Measurements from ENCODE around the gene STXBP2. TPM values are rescaled to one million over a fixed set of nuclear protein-coding genes. Genes with fewer than 3 reads are reported as not detected.

Gene STXBP2
- 10 to 100 TPM in 1 of 4 donors, 1 to 10 TPM in 2, not detected in 1; 2.4 to 10.3 (median 8.2) TPM for total RNA-seq

- H3K4me3 ChIP-seq = peak within 1 kb of the TSS in 1 of 2 donors; percentile 31
Observed at GRCh38 chr19:7636691-7637373, at the start of gene STXBP2. TSS of gene STXBP2 (plus strand) at chr19:7637110. CDS start at chr19:7637150, 40 bp downstream.

DNA sequence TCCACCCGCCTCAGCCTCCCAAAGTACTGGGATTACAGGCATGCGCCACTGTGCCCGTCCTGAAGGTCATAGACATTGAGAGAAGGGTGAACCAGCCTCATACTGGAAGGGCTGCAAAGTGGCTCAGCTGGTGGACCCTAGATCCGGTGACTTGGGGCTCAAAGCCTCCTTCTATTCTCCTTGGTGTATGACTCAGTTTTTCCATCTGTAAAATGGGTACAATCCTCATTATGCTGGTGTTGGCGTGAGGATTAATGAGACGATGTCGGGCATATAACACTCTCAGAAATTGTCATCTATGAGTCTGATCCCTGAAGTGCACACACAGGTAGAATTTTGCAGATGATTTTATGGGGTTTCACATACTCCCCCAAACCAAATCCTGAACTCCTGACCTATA lies 47.1 kb upstream of the STXBP2 start:
- intact Hi-C loops (cut with DNase I; ENCODE audit: low total_unique reads) = no loop called here
- no peak for DNase-seq
- H3K27ac ChIP-seq = no peak overlapping the region
- peaks cover 0 to under 1% of the 10 kb centered on the region in 2 donors for H3K27me3 ChIP-seq
- H3K4me1 ChIP-seq = no peaks in the 10 kb centered on the region
- H3K36me3 ChIP-seq = no peaks in the 10 kb centered on the region
- no peaks in the 10 kb centered on the region for H3K9me3 ChIP-seq
- no peak overlapping the region for H3K4me3 ChIP-seq
- TF ChIP-seq, protein P1, sequence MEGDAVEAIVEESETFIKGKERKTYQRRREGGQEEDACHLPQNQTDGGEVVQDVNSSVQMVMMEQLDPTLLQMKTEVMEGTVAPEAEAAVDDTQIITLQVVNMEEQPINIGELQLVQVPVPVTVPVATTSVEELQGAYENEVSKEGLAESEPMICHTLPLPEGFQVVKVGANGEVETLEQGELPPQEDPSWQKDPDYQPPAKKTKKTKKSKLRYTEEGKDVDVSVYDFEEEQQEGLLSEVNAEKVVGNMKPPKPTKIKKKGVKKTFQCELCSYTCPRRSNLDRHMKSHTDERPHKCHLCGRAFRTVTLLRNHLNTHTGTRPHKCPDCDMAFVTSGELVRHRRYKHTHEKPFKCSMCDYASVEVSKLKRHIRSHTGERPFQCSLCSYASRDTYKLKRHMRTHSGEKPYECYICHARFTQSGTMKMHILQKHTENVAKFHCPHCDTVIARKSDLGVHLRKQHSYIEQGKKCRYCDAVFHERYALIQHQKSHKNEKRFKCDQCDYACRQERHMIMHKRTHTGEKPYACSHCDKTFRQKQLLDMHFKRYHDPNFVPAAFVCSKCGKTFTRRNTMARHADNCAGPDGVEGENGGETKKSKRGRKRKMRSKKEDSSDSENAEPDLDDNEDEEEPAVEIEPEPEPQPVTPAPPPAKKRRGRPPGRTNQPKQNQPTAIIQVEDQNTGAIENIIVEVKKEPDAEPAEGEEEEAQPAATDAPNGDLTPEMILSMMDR (IDR thresholded peaks at IDR 0.05) = no peak
- TF ChIP-seq POLR2A (IDR thresholded peaks at IDR 0.05) = no peak

More at GRCh38 chr19:7636691-7637373, at the start of gene STXBP2:
- H3K4me1 ChIP-seq = no peaks in the 10 kb centered on the region
- peak in 1 of 2 donors; percentile 34 for DNase-seq
- H3K27ac ChIP-seq = no peak within 1 kb of the TSS
- no peaks in the 10 kb centered on the region for H3K36me3 ChIP-seq
- intact Hi-C loops (cut with DNase I; ENCODE audit: low total_unique reads) = no loop called here
- TF ChIP-seq, protein P1 (IDR thresholded peaks at IDR 0.05) = no peak
- peak in 1 of 2 donors; percentile 23 for TF ChIP-seq POLR2A (IDR thresholded peaks at IDR 0.05)
- no peaks in the 10 kb centered on the region for H3K9me3 ChIP-seq
- peaks cover 10 to 20% of the 10 kb centered on the region in 2 donors for H3K27me3 ChIP-seq

GRCh38 chr19:7590256-7590655 lies 46.7 kb upstream of the STXBP2 start:
- peaks cover 0 to 5% of the 10 kb centered on the region in 2 donors for H3K27me3 ChIP-seq
- no peak overlapping the region for H3K4me3 ChIP-seq
- H3K4me1 ChIP-seq = no peaks in the 10 kb centered on the region
- H3K27ac ChIP-seq = no peak overlapping the region
- intact Hi-C loops (cut with DNase I; ENCODE audit: low total_unique reads) = no loop called here
- H3K9me3 ChIP-seq = no peaks in the 10 kb centered on the region
- no peaks in the 10 kb centered on the region for H3K36me3 ChIP-seq
- DNase-seq = no peak
- TF ChIP-seq, protein P1 (IDR thresholded peaks at IDR 0.05) = no peak
- no peak for TF ChIP-seq POLR2A (IDR thresholded peaks at IDR 0.05)

- Histone ChIP-seq H3K36me3 (no peaks in the 10 kb centered on the region), H3K4me1 (peaks cover 0 to 8% of the 10 kb centered on the region in 2 donors), H3K27ac (no peak within 1 kb of the TSS), H3K4me3 (no peak within 1 kb of the TSS), H3K27me3 (peaks cover 0 to 15% of the 10 kb centered on the region in 2 donors), H3K9me3 (no peaks in the 10 kb centered on the region)
- DNase-seq = no peak
- intact Hi-C loops (cut with DNase I; ENCODE audit: low total_unique reads) = no loop called here
- no peak for TF ChIP-seq POLR2A (IDR thresholded peaks at IDR 0.05)
- TF ChIP-seq, protein P1 (IDR thresholded peaks at IDR 0.05) = no peak
Observed at GRCh38 chr19:7595466-7596133, 41.3 kb upstream of the STXBP2 start, which contains the start of gene CAMSAP3. TSS of gene CAMSAP3 (plus strand) at chr19:7595863. CDS start at chr19:7596003, 140 bp downstream.

All from uterus (tissue), 4 donors.